ENCODE results near the gene RBBP8. TPM values are rescaled to one million over a fixed set of nuclear protein-coding genes. Genes with fewer than 3 reads are reported as not detected.
A peak's percentile ranks its signal among the peaks of the same experiment; 100 is the strongest.
"Not testable (repeated sequence)": the region's sequence is repeated elsewhere in the genome, so short reads cannot be mapped to it uniquely, and the experiment has no call there.

Gene RBBP8
- total and polyA plus RNA-seq, 10 of the 15 experiments (the other 5 are each of a cell fraction or from before 2014, with no cell fraction given): 46.2 to 82.3 (median 68.7) TPM

DNA sequence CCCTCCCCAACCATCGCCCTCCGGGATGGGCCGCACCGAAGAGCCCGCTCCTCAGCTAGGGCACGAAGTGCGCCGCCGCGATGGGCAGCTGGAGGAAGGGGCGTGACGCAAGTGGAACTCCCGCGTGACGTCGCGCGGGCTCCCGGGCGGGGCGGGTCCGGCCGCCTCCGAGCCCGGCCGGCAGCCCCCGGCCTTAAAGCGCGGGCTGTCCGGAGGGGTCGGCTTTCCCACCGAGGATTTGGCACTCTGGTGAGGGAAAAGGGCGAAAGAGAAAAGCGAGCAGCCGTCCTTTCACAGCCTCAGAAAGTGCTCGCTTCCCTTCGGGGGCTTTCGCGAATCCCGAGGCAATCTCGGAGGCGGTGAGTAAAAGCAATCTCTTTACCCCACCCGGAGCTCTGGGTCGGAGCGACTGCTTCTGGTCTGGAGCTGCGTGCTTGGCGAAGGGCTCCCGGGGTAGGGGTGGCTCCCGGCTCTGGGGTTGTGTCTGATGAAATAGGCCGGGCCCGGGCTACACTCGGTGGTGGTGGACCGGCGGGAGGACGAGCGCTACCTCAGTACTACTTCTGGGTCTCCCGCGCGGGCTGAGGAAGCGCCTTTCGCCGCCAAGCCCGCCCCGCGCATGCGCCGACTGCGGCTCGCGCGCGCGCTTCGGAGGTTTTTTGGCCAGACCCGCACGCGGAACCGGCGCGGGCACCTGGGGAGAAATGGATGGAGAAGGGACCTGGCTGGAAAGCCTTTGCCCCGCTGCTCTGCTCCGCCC is at the start of gene RBBP8 (continued):
- TF ChIP-seq ZNF592 (IDR thresholded peaks at IDR 0.05): 0 out of 2 replicates have a peak, but pooled peaks have one; percentile 49
- TF ChIP-seq NRF1 (conservative IDR thresholded peaks at IDR 0.05; ENCODE audit: low read depth, low read length): peak; percentile 55
- no peak for TF ChIP-seq ZBED1 (IDR thresholded peaks at IDR 0.05; ENCODE audit: borderline replicate concordance)

- no TSS peak for BruUV-seq (replicated peaks)
- Histone ChIP-seq H4K20me1 (ENCODE audit: control insufficient read depth, insufficient read depth) (no peaks in the 10 kb centered on the region), H3K36me3 (ENCODE audit: control insufficient read depth in 2 of 2, insufficient read depth in 2 of 2, low read length in 1 of 2) (no peaks in the 10 kb centered on the region), H3K4me1 (ENCODE audit: control insufficient read depth, insufficient read depth, low read length) (no peaks in the 10 kb centered on the region), H3K9ac (ENCODE audit: control insufficient read depth, insufficient read depth, low read length) (no peak overlapping the region), H3K4me2 (ENCODE audit: control insufficient read depth, insufficient read depth) (no peak overlapping the region), H3K4me3 (no peak overlapping the region), H3K27me3 (replicated peaks in 1 of 2; ENCODE audit: control insufficient read depth in 2 of 2, insufficient read depth in 2 of 2, low read length in 1 of 2) (no peaks in the 10 kb centered on the region), H3K9me3 (replicated peaks; ENCODE audit: control insufficient read depth, insufficient read depth, low read length) (no peaks in the 10 kb centered on the region), H2AFZ (ENCODE audit: control insufficient read depth, low read depth, low read length) (no peak overlapping the region), H3K79me2 (ENCODE audit: control insufficient read depth, insufficient read depth, low read length) (no peaks in the 10 kb centered on the region), H3K27ac (ENCODE audit: control insufficient read depth, insufficient read depth) (no peak overlapping the region)
- intact Hi-C loops (cut with micrococcal nuclease; ENCODE audit: unreplicated experiment) (no loop called here), in situ Hi-C loops (cut with MboI) (no loop called here)
- TF ChIP-seq KLF5 (IDR thresholded peaks at IDR 0.05; ENCODE audit: partially characterized antibody) (no peak), ZNF592 (IDR thresholded peaks at IDR 0.05) (no peak), HDAC2 (IDR thresholded peaks at IDR 0.05) (no peak), RAD21 (IDR thresholded peaks at IDR 0.05; ENCODE audit: insufficient read depth, low read depth, low read length) (no peak)
- ATAC-seq (no peak), DNase-seq (ENCODE audit: low read depth, low spot score) (no peak), FAIRE-seq (no peak)
- ChIA-PET CTCF (interaction anchor here (1.1 to 1.4 kb wide), 2 partner anchors 12 to 46 kb away, joined by 3 to 5 read pairs; no protein-coding TSS in a partner anchor), RAD21 (ENCODE audit: unreplicated experiment) (no interaction called here), SMC1A (ENCODE audit: uncharacterized antibody, unreplicated experiment) (no interaction called here), POLR2A (no interaction called here)
- WGBS (ENCODE audit: insufficient coverage, insufficient replicate concordance, low lambda C conversion rate, missing lambda C conversion rate): 75% methylated on average over 1 of the region's 1 CpG
Measured at GRCh38 chr18:22883827-22884226, 49.3 kb upstream of the RBBP8 start.

DNA sequence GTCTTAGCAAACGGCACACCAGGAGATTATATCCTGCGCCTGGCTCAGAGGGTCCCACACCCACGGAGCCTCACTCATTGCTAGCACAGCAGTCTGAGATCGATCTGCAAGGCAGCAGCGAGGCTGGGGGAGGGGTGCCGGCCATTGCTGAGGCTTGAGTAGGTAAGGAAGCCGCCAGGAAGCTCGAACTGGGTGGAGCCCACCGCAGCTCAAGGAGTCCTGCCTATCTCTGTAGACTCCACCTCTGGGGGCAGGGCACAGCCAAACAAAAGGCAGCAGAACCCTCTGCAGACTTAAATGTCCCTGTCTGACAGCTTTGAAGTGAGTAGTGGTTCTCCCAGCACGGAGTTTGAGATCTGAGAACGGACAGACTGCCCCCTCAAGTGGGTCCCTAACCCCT is 47.4 kb upstream of the RBBP8 start:
- H3K4me3 ChIP-seq; H3K27ac ChIP-seq (ENCODE audit: control insufficient read depth, insufficient read depth); BruUV-seq (replicated peaks); H3K4me2 ChIP-seq (ENCODE audit: control insufficient read depth, insufficient read depth); POLR2A ChIA-PET; H3K27me3 ChIP-seq (replicated peaks in 1 of 2; ENCODE audit: control insufficient read depth in 2 of 2, insufficient read depth in 2 of 2, low read length in 1 of 2); H3K9ac ChIP-seq (ENCODE audit: control insufficient read depth, insufficient read depth, low read length); H3K79me2 ChIP-seq (ENCODE audit: control insufficient read depth, insufficient read depth, low read length); RAD21 ChIA-PET (ENCODE audit: unreplicated experiment); H3K9me3 ChIP-seq (replicated peaks; ENCODE audit: control insufficient read depth, insufficient read depth, low read length); FAIRE-seq; H3K36me3 ChIP-seq (ENCODE audit: control insufficient read depth in 2 of 2, insufficient read depth in 2 of 2, low read length in 1 of 2); in situ Hi-C loops (cut with MboI); CTCF ChIA-PET; H2AFZ ChIP-seq (ENCODE audit: control insufficient read depth, low read depth, low read length); intact Hi-C loops (cut with micrococcal nuclease; ENCODE audit: unreplicated experiment); H3K4me1 ChIP-seq (ENCODE audit: control insufficient read depth, insufficient read depth, low read length); ATAC-seq; H4K20me1 ChIP-seq (ENCODE audit: control insufficient read depth, insufficient read depth); DNase-seq (ENCODE audit: low read depth, low spot score): not testable (repeated sequence)
- SMC1A ChIA-PET (ENCODE audit: uncharacterized antibody, unreplicated experiment): interaction anchor here (0.6 kb wide), 1 partner anchor 575 kb away, joined by 3 read pairs; no protein-coding TSS in a partner anchor
- 37% methylated on average over 11 of the region's 11 CpGs for WGBS (ENCODE audit: insufficient coverage, insufficient replicate concordance, low lambda C conversion rate, missing lambda C conversion rate)
